ENCODE results near the gene ADAM17.
"Not testable (repeated sequence)": the region's sequence is repeated elsewhere in the genome, so short reads cannot be mapped to it uniquely, and the experiment has no call there.

ADAM17 gene

GRCh38 chr2:9519250-9519649 lies 36.4 kb downstream of the ADAM17 start:
- no peak for DNase-seq (ENCODE audit: low read depth in 3 of 3)

DNA sequence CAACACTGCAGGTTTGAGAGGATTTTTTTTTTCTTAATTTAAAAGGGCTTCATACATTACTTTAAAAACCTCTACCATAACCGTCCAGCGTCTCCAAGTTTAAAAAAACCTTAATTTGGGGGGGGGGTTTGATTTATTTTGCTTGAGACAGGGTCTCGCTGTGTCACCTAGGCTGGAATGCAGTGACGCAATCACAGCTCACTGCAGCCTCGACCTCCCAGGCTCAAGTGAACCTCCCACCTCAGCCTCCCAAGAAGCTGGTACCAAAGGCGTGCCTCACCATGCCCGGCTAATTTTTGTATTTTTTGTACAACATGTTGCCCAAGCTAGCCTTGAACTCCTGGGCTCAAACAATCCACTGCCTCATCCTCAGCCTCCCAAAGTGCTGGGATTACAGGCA lies 36.9 kb downstream of the ADAM17 start:
- DNase-seq (ENCODE audit: low read depth in 3 of 3): no peak

DNA sequence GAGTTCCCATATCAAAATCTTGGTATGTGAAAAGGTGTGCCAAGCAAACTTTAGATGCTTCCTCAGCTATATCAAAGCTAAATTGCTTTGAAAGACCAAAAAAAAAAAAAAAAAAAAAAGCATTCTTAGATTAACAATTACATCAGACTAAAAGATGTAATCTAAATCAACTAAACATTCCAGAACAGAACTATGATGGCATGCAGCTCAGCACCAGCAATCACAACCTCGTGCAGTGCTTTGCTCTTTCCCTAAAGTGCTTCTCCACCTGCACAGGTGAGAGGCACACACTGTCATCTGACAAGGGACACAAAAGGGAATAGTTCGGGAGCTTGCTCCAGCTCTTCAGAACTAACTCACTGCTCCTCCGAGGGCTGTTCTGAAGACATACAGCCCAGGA lies 37.5 kb downstream of the ADAM17 start:
- DNase-seq (ENCODE audit: low read depth in 3 of 3): no peak

- no peak for DNase-seq (ENCODE audit: low read depth in 3 of 3)
Observed at GRCh38 chr2:9517118-9517782, 38.4 kb downstream of the ADAM17 start.

DNA sequence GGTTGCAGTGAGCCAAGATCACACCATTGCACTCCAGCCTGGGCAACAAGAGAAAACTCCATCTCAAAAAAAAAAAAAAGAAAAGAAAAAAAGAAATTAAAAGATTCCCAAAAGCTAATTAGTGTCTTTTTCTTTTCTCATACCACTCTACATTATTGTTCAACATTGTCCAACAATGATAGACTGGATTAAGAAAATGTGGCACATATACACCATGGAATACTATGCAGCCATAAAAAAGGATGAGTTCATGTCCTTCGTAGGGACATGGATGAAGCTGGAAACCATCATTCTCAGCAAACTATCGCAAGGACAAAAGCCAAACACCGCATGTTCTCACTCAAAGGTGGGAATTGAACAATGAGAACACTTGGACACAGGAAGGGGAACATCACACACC lies 41.7 kb downstream of the ADAM17 start:
- DNase-seq (ENCODE audit: low read depth in 3 of 3): not testable (repeated sequence)

GRCh38 chr2:9508931-9509330 lies 46.7 kb downstream of the ADAM17 start:
- no peak for DNase-seq (ENCODE audit: low read depth in 3 of 3)

- no peak for DNase-seq (ENCODE audit: low read depth in 3 of 3)
Observed at GRCh38 chr2:9498210-9498609, 57.4 kb downstream of the ADAM17 start.

GRCh38 chr2:9497017-9497416 lies 58.6 kb downstream of the ADAM17 start:
- DNase-seq (ENCODE audit: low read depth in 3 of 3): no peak

- no peak for DNase-seq (ENCODE audit: low read depth in 3 of 3)
Observed at GRCh38 chr2:9494081-9494480, 61.5 kb downstream of the ADAM17 start.

DNA sequence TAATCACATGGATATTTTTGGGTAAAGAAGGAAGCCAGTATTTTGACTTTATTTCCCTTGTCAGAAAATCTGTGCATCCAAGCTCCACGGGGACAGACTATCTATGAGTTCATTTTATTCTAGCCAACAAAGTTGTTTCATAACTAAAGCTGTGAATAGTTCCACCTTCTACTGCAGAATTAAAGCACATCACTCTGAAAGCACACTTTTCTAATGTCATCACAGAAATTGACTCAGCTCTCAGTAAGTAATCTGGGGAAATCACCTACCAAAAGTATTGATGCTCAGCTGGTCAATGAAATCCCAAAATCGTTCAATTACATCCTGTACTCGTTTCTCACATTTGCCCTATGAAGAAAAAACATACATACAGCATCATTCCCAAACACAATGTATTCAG lies 62.2 kb downstream of the ADAM17 start:
- DNase-seq (ENCODE audit: low read depth in 3 of 3): no peak

DNA sequence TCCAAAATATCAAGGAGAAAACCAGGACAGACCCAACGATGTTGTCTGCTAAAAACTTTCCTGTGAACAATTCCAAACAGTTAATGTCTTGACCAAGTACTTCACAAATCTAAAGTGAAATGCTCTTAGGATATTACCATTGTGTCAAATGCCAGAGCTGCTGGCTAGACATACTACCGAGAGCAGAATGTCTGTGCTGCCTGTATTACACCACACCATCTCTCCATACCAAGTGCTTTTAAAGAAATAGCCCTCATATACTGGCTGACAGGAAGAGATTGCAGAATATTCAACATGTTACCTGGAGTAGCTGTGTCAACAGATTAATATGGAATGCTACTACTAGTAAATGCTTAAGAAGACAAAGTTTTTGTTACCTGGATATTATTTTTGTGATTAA lies 62.7 kb downstream of the ADAM17 start:
- no peak for DNase-seq (ENCODE audit: low read depth in 3 of 3)

- no peak for DNase-seq (ENCODE audit: low read depth in 3 of 3)
Observed at GRCh38 chr2:9490789-9491188, 64.8 kb downstream of the ADAM17 start.

- DNase-seq (ENCODE audit: low read depth in 3 of 3): no peak
Observed at GRCh38 chr2:9488583-9489547, 66.8 kb downstream of the ADAM17 start.

DNA sequence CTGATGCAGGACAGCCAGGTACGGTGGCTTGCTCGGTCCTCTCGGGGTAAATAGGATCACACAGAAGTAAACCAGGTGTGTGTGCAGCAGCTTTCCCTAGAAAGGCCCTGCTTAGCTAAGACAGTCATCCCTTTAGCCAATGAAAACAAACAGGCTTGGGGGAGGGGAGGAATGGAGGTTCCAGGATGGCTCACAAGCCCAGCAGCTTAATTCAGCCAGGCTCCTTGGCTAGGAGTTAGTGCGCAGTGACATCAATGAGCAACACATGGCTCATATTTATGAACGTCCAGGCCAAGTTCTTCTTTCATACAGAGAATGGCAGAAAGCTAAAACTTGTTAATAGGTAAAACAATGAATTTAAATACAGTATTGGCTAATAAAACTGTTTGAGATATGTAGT lies 71.1 kb downstream of the ADAM17 start:
- DNase-seq (ENCODE audit: low read depth in 3 of 3): no peak

GRCh38 chr2:9483107-9483506 lies 72.5 kb downstream of the ADAM17 start:
- DNase-seq (ENCODE audit: low read depth in 3 of 3): no peak

GRCh38 chr2:9480157-9480556 lies 75.5 kb downstream of the ADAM17 start:
- DNase-seq (ENCODE audit: low read depth in 3 of 3): no peak

DNA sequence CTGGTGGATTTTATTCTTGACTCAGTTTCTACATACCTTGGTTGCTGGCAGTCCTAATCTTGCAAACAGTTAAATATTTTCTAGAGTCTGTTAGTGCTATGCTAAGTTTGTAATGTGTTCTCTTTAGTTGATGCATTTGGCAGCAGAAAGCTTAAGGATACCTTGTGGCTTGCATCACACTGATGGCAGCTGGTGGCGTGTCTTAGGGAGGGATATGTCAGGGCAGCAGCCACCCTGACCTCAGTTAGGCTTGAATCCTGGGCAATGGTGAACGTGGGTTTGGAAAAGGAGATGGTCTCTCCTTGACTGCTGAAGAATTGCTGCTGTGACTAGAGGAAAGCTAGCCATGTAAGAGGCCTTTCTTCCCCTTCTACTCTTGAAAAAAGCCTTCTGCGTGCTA lies 77.1 kb downstream of the ADAM17 start:
- DNase-seq (ENCODE audit: low read depth in 3 of 3): no peak

DNA sequence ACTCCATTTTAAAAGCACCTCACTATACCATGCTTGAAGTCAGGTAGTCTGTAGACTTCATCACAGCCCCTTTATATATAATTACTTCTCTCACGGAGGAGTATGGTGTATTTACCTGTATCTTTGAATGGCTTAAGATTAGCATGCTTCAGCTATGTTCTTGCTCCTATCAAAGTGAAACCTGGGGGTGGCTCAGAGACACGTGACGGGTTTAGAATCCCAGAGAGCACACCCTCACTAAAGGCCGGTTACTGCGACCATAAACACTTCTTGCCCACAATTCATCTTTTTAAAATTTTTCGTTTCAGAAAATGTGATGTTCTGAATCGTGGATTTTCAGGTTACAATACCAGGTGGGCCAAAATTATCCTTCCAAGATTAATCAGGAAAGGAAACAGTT lies 77.7 kb downstream of the ADAM17 start:
- DNase-seq (ENCODE audit: low read depth in 3 of 3): no peak

DNA sequence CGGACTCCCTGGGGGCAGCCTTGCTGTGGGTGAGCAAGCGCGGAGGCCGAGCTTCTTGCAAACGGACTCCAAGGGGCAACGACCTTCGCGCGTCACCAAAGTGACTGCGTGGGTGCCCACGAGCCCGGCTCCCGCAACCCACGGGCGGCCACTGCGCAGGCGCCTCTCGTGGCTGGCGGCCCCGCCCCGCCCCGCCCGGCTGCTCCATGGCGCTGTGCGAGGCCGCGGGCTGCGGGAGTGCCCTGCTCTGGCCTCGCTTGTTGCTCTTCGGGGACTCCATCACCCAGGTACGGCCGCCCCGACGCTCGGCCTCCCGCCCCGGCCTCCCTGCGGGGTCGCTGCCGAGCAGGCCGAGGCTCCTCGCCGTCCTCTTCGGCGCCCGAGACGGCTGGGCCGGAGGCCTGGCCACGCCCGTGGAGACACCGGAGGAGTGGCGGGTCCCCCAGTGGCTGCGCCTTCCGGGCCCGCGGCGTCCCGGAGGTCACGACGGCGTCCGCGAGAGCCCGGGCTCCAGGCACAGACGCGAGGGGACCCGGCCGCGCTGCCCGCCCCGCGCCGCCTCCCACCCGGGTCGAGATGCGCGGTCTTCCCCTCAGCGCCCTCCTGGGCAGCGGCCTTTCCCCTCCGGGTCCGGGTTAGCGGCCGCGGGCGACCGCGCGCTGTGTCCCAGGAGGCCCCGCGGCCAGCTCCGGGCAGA lies 81.1 kb downstream of the ADAM17 start, which contains the start of gene IAH1:
IAH1 (plus strand) TSS at position 191 of the 697 bp plus-strand sequence; CDS start at position 207, 16 bp downstream.
- DNase-seq (ENCODE audit: low read depth in 3 of 3): peak in 2 of 3 donors; percentile 46 to 48

DNA sequence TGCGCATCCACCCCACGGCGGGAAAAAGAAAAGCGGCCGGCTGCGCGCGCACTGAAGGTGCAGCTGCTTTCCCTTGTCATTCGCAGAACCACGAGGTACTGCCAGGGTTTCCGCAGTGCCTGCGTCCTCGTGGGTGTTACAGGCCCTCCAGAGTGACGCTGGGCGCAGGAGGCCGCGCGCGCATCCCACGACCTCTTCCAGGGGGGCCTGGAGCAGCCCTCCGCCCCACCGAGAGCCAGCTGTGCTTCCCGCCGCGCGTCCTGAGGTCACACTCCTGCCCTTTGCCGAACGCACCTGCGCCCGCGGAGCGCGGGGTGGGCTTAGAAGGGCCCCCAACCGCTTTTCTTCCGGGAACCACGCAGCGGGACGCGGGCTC lies 81.7 kb downstream of the ADAM17 start:
- DNase-seq (ENCODE audit: low read depth in 3 of 3): peak; percentile 28 to 48 (median 47)

DNA sequence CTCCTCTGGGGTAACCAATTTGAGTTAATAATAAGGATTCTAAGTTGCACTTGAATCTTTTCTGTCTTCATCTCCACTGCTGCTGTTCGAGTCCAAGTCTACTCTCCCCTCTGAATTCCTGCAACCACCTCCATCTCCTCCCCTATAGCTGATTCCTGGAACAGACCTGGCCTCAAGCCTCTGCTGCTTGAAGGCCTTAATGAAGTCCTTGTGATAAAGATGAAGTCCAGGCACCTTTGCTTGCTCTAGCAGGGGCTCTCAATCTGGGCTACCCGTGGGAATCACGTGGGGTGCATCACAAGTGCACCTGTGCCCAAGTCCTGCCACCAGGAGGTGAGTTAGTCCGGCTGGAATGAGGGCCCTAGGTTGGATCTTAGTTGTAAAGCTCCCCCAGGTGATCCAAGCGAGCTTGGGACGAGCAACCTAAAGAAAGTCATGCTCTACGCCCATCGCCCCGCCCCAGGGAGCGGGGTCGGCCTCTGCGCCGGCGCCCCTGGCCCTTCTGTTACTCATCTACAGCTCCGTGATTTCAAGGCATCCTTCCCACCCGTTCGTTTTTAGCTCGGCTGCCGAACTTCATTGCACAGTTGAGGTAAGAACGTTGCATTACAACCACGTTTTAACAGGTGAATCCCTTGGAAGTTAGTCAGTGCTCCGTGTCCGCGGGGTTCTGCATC lies 82.2 kb downstream of the ADAM17 start:
- DNase-seq (ENCODE audit: low read depth in 3 of 3): no peak

DNA sequence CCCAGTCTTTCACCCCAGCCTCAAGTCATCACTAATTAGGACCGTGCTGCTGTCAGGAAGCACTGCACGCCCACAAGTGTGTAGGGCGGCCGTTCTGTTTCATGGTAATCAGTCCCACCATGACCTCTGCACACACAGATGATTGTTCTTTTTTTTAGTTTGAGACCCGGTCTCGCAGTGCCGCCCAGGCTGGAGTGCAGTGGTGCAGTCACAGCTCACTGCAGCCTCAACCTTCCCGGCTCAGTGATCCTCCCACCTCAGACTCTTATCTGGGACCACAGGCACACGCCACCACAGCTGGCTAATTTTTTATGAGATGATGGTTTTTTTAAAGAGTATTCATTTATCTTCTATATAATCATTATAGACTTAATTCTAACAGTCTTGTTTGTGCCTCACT lies 83.1 kb downstream of the ADAM17 start:
- DNase-seq (ENCODE audit: low read depth in 3 of 3): no peak

Measured in stimulated activated CD4-positive, alpha-beta T cell treated with anti-CD3 and anti-CD28 coated beads, TNF-alpha, amount 100 ng/mL, for 48 hours (primary cell).